GM12878 (cell line): Measurements from ENCODE around the gene ICA1L. TPM values are rescaled to one million over a fixed set of nuclear protein-coding genes. Genes with fewer than 3 reads are reported as not detected.

Experiments used
- ATAC-seq: fragments of 200-7000 bp; cut with Tn5 transposase; 3 replicates; pipeline ENCODE4 v1.9.1; 2020; ENCODE audit warnings: mild to moderate bottlenecking, moderate library complexity
- BruUV-seq: library from RNA; stranded (reverse); fragments of 400-500 nt; replicated peaks from 2 replicates; lab custom pipeline; 2021; lab: Mats Ljungman, UMichigan
- CTCF ChIA-PET: fragments of 300-600 bp; sonication (Branson Sonifier 250); formaldehyde crosslinking; extraction: SDS; loops from one replicate; lab custom pipeline; 2021; ENCODE audit warnings: inconsistent platforms; lab: Yijun Ruan, JAX
- POLR2A ChIA-PET: fragments of 350-600 bp; formaldehyde crosslinking; extraction: SDS; loops from one replicate; lab custom pipeline; 2021; ENCODE audit warnings: inconsistent platforms; lab: Charles Lee
- RAD21 ChIA-PET: fragments of 300-600 bp; sonication (Branson Sonifier 250); formaldehyde crosslinking; loops from one replicate; lab custom pipeline; 2023; ENCODE audit warnings: antibody characterized with exemption; ENCODE audit not compliant: unreplicated experiment; lab: Charles Lee
- SMC1A ChIA-PET: fragments of 300-600 bp; sonication (Branson Sonifier 250); formaldehyde crosslinking; loops from one replicate; lab custom pipeline; 2023; ENCODE audit not compliant: unreplicated experiment, uncharacterized antibody; lab: Charles Lee
- DNase-seq: peaks from one replicate; pipeline ENCODE4 v3.0.0-alpha.2; 2011; ENCODE audit warnings: low read depth, low spot score
- FAIRE-seq: peaks from 3 replicates; lab custom pipeline; 2011; peaks lifted over from hg19 to GRCh38; lab: Jason Lieb, UNC
- H2AFZ ChIP-seq: 2 replicates; pipeline ENCODE4 v1.6.0; 2011; ENCODE audit warnings: low read depth, low read length, control low read depth; ENCODE audit not compliant: control insufficient read depth
- H3K27ac ChIP-seq: 2 replicates; pipeline ENCODE4 v1.5.1; 2011; ENCODE audit warnings: control low read depth; ENCODE audit not compliant: control insufficient read depth, insufficient read depth
- H3K27me3 ChIP-seq, 2 experiments: replicated peaks in 1 of 2; 2 replicates each; pipeline versions ENCODE4 v1.6.0 to v1.6.1; 2011; ENCODE audit warnings: low read length in 1 of 2; ENCODE audit not compliant: control insufficient read depth in 2 of 2, insufficient read depth in 2 of 2
- H3K36me3 ChIP-seq, 2 experiments: 2 replicates each; pipeline ENCODE4 v1.5.1; 2011; ENCODE audit warnings: low read length in 1 of 2; ENCODE audit not compliant: control insufficient read depth in 2 of 2, insufficient read depth in 2 of 2
- H3K4me1 ChIP-seq: 2 replicates; pipeline ENCODE4 v1.6.1; 2011; ENCODE audit warnings: mild to moderate bottlenecking, low read length, moderate library complexity, mixed read lengths; ENCODE audit not compliant: control insufficient read depth, insufficient read depth
- H3K4me2 ChIP-seq: 2 replicates; pipeline ENCODE4 v1.6.0; 2011; ENCODE audit warnings: control low read depth; ENCODE audit not compliant: control insufficient read depth, insufficient read depth
- H3K4me3 ChIP-seq: fragments of 200-600 bp; sonication (generic); 2 replicates; pipeline ENCODE4 v1.5.1; 2016
- H3K79me2 ChIP-seq: 2 replicates; pipeline ENCODE4 v1.6.0; 2011; ENCODE audit warnings: low read length; ENCODE audit not compliant: control insufficient read depth, insufficient read depth
- H3K9ac ChIP-seq: 2 replicates; pipeline ENCODE4 v1.8.0; 2011; ENCODE audit warnings: low read length, control low read depth, mixed read lengths; ENCODE audit not compliant: control insufficient read depth, insufficient read depth
- H3K9me3 ChIP-seq: replicated peaks from 3 replicates; pipeline ENCODE4 v1.5.1; 2011; ENCODE audit warnings: mild to moderate bottlenecking, low read length; ENCODE audit not compliant: control insufficient read depth, insufficient read depth
- H4K20me1 ChIP-seq: 2 replicates; pipeline ENCODE4 v1.6.0; 2011; ENCODE audit not compliant: control insufficient read depth, insufficient read depth
- NR2C2 ChIP-seq: IDR thresholded peaks from 2 replicates; pipeline ENCODE4 v1.6.1; 2011; ENCODE audit warnings: borderline replicate concordance, low read depth; ENCODE audit not compliant: control insufficient read depth, insufficient read length
- PAX5 ChIP-seq: IDR thresholded peaks from 2 replicates; pipeline ENCODE4 v1.6.1; 2011; ENCODE audit warnings: low read depth, low read length, borderline replicate concordance
- SKIL ChIP-seq: fragments of 450-650 bp; IDR thresholded peaks from 2 replicates; pipeline ENCODE4 v1.6.1; 2017; ENCODE audit warnings: mild to moderate bottlenecking, low read depth, inconsistent platforms; ENCODE audit not compliant: poor library complexity, severe bottlenecking
- SMC3 ChIP-seq: IDR thresholded peaks from 2 replicates; pipeline ENCODE4 v1.6.1; 2011; ENCODE audit warnings: low read length, improper control_type of control experiment, borderline replicate concordance
- SP1 ChIP-seq: IDR thresholded peaks from one replicate; pipeline ENCODE4 v1.6.1; 2011; ENCODE audit warnings: low read depth, low read length
- ZSCAN29 ChIP-seq: fragments of 450-650 bp; IDR thresholded peaks from 2 replicates; pipeline ENCODE4 v1.6.1; 2017; ENCODE audit warnings: mild to moderate bottlenecking, moderate library complexity
- ZZZ3 ChIP-seq: IDR thresholded peaks from 2 replicates; pipeline ENCODE4 v1.6.1; 2011; ENCODE audit warnings: low read depth; ENCODE audit not compliant: control insufficient read depth, insufficient read length
- in situ Hi-C: fragments of 300-500 bp; cut with MboI; formaldehyde crosslinking; loops from 9 replicates; pipeline ENCODE4 v1.14.3; 2018; ENCODE audit warnings: mixed read lengths
- intact Hi-C: fragments of 100-400 bp; cut with micrococcal nuclease; formaldehyde crosslinking; loops from one replicate; pipeline ENCODE4 v1.14.2; 2022; ENCODE audit not compliant: unreplicated experiment
- polyA plus RNA-seq, 11 experiments: library from polyadenylated mRNA; depleted of rRNA in 4 of 11; unstranded in 6 of 11; stranded (reverse) in 5 of 11; fragments of >200 nt; fragmentation: Nextera tagmentation in 4 of 11; fragmentation: Illumina TruSeq in 1 of 11; extraction: Ambion mirVana in 4 of 11; extraction: Trizol in 1 of 11; gene quantifications; 1 replicate in 1 of 11; 2 replicates in 10 of 11; pipeline versions ENCODE4 v1.2.1 to v1.2.3, GENCODE V29; 2011 to 2016; ENCODE audit warnings: inconsistent platforms in 2 of 11, missing spikeins in 2 of 11, low read depth in 1 of 11
- total RNA-seq, 4 experiments: library from RNA; depleted of rRNA in 3 of 4; stranded (reverse); fragments of >200 nt in 3 of 4; fragmentation: Illumina TruSeq in 1 of 4; extraction: Trizol in 1 of 4; gene quantifications; 2 replicates each; pipeline versions ENCODE4 v1.2.1 to v1.2.3, GENCODE V29; 2013 to 2021

Gene ICA1L
- total and polyA plus RNA-seq, 10 of the 15 experiments (the other 5 are each of a cell fraction or from before 2014, with no cell fraction given) = 0.85 to 7.4 (median 3.6) TPM

GRCh38 chr2:202842690-202843089 lies 28.9 kb downstream of the ICA1L start:
- SMC1A ChIA-PET = interaction anchor here (3.7 kb wide), 1 partner anchor 9 kb away, joined by 18 read pairs; no protein-coding TSS in a partner anchor
- ATAC-seq = no peak
- BruUV-seq = no TSS peak
- no peaks in the 10 kb centered on the region for H4K20me1 ChIP-seq
- no peaks in the 10 kb centered on the region for H3K27me3 ChIP-seq
- RAD21 ChIA-PET = no interaction called here
- H3K79me2 ChIP-seq = no peaks in the 10 kb centered on the region
- in situ Hi-C loops (no loop called here), intact Hi-C loops (no loop called here)
- H2AFZ ChIP-seq = no peak overlapping the region
- FAIRE-seq = no peak
- H3K4me2 ChIP-seq = no peak overlapping the region
- H3K4me3 ChIP-seq = no peak overlapping the region
- H3K9me3 ChIP-seq = peaks cover 7% of the 10 kb centered on the region; the same call in 2 of the 3 replicates
- H3K9ac ChIP-seq = no peak overlapping the region
- TF ChIP-seq NR2C2 (no peak), ZSCAN29 (no peak), SMC3 (no peak), ZZZ3 (no peak), SKIL (no peak), SP1 (no peak), PAX5 (no peak)
- no peak for DNase-seq
- CTCF ChIA-PET = no interaction called here
- POLR2A ChIA-PET = interaction anchor here (0.6 kb wide), 1 partner anchor 176 kb away, joined by 3 read pairs; no protein-coding TSS in a partner anchor
- H3K36me3 ChIP-seq = no peaks in the 10 kb centered on the region
- H3K27ac ChIP-seq = no peak overlapping the region
- peaks cover under 1% of the 10 kb centered on the region; the same call in 1 of the 2 replicates for H3K4me1 ChIP-seq
